Pancreas (tissue), 10 donors: ENCODE measurements around the gene C1orf167. TPM values are rescaled to one million over a fixed set of nuclear protein-coding genes. Genes with fewer than 3 reads are reported as not detected.

ENCODE experiments used
- ATAC-seq, 4 donors: fragments of 200-7000 bp; cut with Tn5 transposase; one replicate each; pipeline versions ENCODE4 v1.8.0 to v1.9.1; 2020; ENCODE audit warnings: mild to moderate bottlenecking in 4 of 4, moderate library complexity in 4 of 4
- DNase-seq, 6 donors: peaks; one replicate each; pipeline ENCODE4 v3.0.0-alpha.2; 2020
- FAIRE-seq: peaks from 2 replicates; lab custom pipeline; 2012; peaks lifted over from hg19 to GRCh38; lab: Jason Lieb, UNC
- H3K27ac ChIP-seq, 4 donors: fragments of 200-600 bp; sonication (generic); 1 replicate in 3 of 4; 2 replicates in 1 of 4; pipeline versions ENCODE4 v1.5.0 to v1.8.0; 2020
- H3K27me3 ChIP-seq, 4 donors: fragments of 200-600 bp; one replicate each; pipeline ENCODE4 v1.8.0; 2021
- H3K36me3 ChIP-seq, 3 donors: fragments of 200-600 bp; sonication (generic) in 1 of 3; one replicate each; pipeline versions ENCODE4 v1.5.0 to v1.8.0; 2020 to 2021
- H3K4me1 ChIP-seq, 3 donors: fragments of 200-600 bp; one replicate each; pipeline ENCODE4 v1.8.0; 2021
- H3K4me3 ChIP-seq, 4 donors: fragments of 200-600 bp; sonication (generic) in 2 of 4; one replicate each; pipeline versions ENCODE4 v1.5.0 to v1.8.0; 2020 to 2021
- H3K9me3 ChIP-seq, 4 donors: fragments of 200-600 bp; one replicate each; pipeline ENCODE4 v1.8.0; 2021
- WGBS, 2 donors: extraction: QIAGEN DNeasy Blood & Tissue Kit; methylation state at CpG; one replicate each; pipeline ENCODE4 v1.1.7; 2013; 5-methylcytosine and 5-hydroxymethylcytosine counted together
- intact Hi-C, 3 donors: fragments of 100-400 bp; cut with DNase I; formaldehyde crosslinking; loops; one replicate each; pipeline versions ENCODE4 v1.11.1 to v1.14.2; 2022
- polyA plus RNA-seq, 2 donors: library from polyadenylated mRNA; stranded (reverse); fragments of 200-250 nt; gene quantifications; one replicate each; pipeline ENCODE4 v1.2.3, GENCODE V29; 2013
- total RNA-seq, 6 donors: library from RNA; stranded (reverse); fragmentation: NEBNext Ultra II Directional in 4 of 6; extraction: Animal tissue kit (Norgen Biotek cat#: 25700) in 4 of 6; gene quantifications; one replicate each; pipeline versions ENCODE4 v1.2.1 to v1.2.4, GENCODE V29; 2021 to 2023
- TF ChIP-seq, protein P1 (sequence below), 4 donors: fragments of 200-600 bp; sonication (generic) in 3 of 4; IDR thresholded peaks; one replicate each; pipeline versions ENCODE4 v1.5.0 to v1.8.0; 2021; ENCODE audit warnings: antibody characterized with exemption in 4 of 4
- donor health status: healthy with polysubstance abuse.
- donor health status: DM: no; HTN: no; CAD: no; lungs with moderate emphysema.
- donor health status: DM: no; HTN: no; CAD: no.
- donor health status: control.
- donor health status: control.
- donor health status: Bipolar disorder and iron deficiency.
- donor health status: DM: yes; HTN: yes; CAD: no.
- donor health status: DM: no; HTN: no; CAD: no.
- donor health status: DM: no; HTN: no; CAD: no.
- donor health status: DM: yes; HTN: yes; CAD: no.

C1orf167 gene
- total and polyA plus RNA-seq, 8 donors = 0.37 to 1.4 (median 0.85) TPM; not detected in 5

DNA sequence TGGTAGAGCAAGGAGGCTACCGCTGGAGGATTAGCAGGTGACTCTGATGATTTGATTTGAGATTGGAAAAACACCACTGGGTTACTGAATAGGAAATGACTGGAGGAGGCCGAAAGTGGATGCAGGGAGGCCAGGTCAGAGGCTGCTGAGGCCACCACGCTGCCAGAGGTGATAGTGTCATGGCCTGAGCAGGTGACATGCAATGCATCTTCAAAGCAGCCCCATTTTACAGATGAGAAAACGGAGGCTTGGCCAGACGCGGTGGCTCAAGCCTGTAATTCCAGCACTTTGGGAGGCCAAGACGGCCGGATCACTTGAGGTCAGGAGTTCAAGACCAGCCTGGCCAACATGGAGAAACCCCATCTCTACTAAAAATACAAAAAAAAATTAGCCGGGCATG lies 12.8 kb downstream of the C1orf167 start:
- Histone ChIP-seq H3K27me3 (no peaks in the 10 kb centered on the region), H3K36me3 (no peaks in the 10 kb centered on the region), H3K9me3 (no peaks in the 10 kb centered on the region), H3K4me3 (no peak overlapping the region), H3K4me1 (no peaks in the 10 kb centered on the region), H3K27ac (no peak overlapping the region)
- FAIRE-seq = no peak
- 88 to 90% methylated on average over 9 of the region's 9 CpGs for WGBS, 2 donors
- ATAC-seq = no peak
- TF ChIP-seq, protein P1, sequence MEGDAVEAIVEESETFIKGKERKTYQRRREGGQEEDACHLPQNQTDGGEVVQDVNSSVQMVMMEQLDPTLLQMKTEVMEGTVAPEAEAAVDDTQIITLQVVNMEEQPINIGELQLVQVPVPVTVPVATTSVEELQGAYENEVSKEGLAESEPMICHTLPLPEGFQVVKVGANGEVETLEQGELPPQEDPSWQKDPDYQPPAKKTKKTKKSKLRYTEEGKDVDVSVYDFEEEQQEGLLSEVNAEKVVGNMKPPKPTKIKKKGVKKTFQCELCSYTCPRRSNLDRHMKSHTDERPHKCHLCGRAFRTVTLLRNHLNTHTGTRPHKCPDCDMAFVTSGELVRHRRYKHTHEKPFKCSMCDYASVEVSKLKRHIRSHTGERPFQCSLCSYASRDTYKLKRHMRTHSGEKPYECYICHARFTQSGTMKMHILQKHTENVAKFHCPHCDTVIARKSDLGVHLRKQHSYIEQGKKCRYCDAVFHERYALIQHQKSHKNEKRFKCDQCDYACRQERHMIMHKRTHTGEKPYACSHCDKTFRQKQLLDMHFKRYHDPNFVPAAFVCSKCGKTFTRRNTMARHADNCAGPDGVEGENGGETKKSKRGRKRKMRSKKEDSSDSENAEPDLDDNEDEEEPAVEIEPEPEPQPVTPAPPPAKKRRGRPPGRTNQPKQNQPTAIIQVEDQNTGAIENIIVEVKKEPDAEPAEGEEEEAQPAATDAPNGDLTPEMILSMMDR (IDR thresholded peaks at IDR 0.05) = no peak
- DNase-seq = no peak
- intact Hi-C loops = no loop called here

DNA sequence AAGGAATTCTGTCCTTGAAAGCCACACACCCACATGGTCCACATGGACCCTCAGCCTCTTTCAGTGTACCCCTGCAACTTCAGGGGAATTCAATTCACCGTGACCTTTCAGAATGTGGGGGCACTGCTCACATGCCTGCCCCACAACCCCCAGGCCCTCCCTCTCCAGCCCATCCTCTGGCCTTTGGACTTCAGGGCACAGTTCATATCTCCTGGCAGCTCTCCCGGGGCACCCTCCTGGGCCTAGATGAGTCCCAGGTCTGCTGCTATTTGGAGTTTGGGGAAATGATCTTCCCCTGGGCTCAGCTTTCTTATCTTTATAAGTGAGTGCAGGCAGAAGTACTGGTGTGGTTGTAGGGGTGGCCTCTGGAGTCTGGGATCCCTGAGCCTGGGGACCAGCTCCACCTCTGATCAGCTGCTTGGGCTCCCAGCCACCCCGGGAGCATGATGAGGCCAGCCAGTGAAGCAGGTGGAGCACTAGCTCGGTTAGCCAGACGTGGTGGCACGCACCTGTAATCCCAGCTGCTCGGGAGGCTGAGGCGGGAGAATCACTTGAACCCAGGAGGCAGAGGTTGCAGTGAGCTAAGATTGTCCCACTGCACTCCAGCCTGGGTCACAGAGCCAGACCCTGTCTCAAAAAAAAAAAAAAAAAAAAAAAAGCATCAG lies 15.8 kb downstream of the C1orf167 start:
- intact Hi-C loops = no loop called here
- H3K4me3 ChIP-seq = no peak overlapping the region
- 77 to 84% methylated on average over 8 of the region's 8 CpGs for WGBS, 2 donors
- no peaks in the 10 kb centered on the region for H3K9me3 ChIP-seq
- H3K4me1 ChIP-seq = no peaks in the 10 kb centered on the region
- no peak for DNase-seq
- TF ChIP-seq, protein P1 (IDR thresholded peaks at IDR 0.05) = no peak
- H3K27me3 ChIP-seq = no peaks in the 10 kb centered on the region
- ATAC-seq = no peak
- H3K36me3 ChIP-seq = no peaks in the 10 kb centered on the region
- no peak overlapping the region for H3K27ac ChIP-seq
- FAIRE-seq = no peak

DNA sequence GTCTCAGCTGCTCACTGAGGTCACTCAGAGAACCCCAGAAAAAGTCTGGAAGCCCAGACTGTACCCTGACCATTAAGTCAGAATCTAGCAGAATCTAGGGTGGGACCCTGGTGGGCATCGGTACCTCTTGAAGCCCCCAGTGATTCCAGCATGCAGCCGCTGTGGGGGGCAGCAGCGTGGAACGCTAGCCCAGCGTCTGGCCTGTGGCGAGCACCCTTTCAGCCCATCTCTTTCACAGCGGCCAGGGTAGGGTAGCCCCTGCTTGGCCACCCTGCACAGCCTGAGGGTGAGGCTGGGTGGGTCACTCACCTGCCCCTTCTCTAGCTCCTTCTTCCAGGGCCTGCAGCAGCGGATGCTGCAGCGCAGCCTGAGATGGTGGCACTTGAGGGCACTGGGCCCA lies 16.3 kb downstream of the C1orf167 start:
- Histone ChIP-seq H3K27me3 (no peaks in the 10 kb centered on the region), H3K36me3 (no peaks in the 10 kb centered on the region), H3K9me3 (no peaks in the 10 kb centered on the region), H3K4me1 (no peaks in the 10 kb centered on the region), H3K4me3 (no peak overlapping the region), H3K27ac (no peak overlapping the region)
- 92% methylated on average over 9 of the region's 9 CpGs for WGBS, 2 donors
- intact Hi-C loops = no loop called here
- no peak for ATAC-seq
- DNase-seq = no peak
- TF ChIP-seq, protein P1 (IDR thresholded peaks at IDR 0.05) = no peak
- FAIRE-seq = no peak

DNA sequence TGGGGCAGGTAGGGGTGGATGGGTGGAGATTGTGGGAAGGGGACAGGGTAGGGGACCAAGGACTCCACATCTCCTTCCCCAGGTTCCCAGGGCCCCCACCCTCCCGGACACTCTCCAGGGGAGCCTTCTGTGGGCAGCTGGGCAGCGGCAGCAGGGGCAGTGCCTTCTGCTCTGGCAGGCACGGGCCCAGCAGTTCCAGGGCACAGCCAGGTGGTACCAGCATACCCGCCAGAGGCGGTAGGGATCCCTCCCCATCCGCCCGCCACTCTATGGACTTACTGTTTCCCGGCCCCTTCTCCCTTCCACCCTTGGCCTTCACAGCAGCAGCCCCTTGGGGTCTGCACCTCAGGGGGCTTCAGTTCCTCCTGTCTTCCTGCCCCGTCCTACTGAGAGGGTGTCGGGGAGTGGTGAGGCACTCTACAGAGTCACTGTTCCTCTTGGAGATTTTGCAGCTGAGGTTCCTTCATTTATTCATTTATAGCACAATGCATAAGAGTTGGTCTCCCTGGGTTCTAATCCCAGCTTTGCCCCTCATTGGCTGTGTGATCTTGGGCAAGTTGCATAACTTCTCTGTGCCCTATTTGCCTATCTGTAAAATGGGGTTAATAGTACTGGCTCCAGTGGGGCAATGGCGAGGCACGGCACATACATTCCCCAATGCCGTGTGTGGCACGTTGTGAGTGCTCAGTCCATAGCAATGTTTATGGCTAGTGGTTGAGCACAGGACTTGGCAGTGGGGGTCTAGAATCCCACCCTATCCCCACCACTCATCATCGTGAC lies 17.0 kb downstream of the C1orf167 start:
- H3K4me3 ChIP-seq = no peak overlapping the region
- no peak for DNase-seq
- TF ChIP-seq, protein P1 (IDR thresholded peaks at IDR 0.05) = no peak
- H3K9me3 ChIP-seq = no peaks in the 10 kb centered on the region
- no peaks in the 10 kb centered on the region for H3K36me3 ChIP-seq
- no peak for ATAC-seq
- no peak for FAIRE-seq
- no peaks in the 10 kb centered on the region for H3K27me3 ChIP-seq
- H3K27ac ChIP-seq = no peak overlapping the region
- 85 to 96% methylated on average over 12 to 15 of the region's 15 CpGs for WGBS, 2 donors
- intact Hi-C loops = no loop called here
- H3K4me1 ChIP-seq = no peaks in the 10 kb centered on the region
